Tibial artery (tissue), 4 donors: ENCODE measurements around the gene CXCL17.

ENCODE experiments used
- DNase-seq, 2 donors: peaks; one replicate each; pipeline ENCODE4 v3.0.0-alpha.2; 2019
- H3K27ac ChIP-seq, 2 donors: fragments of 200-600 bp; sonication (generic) in 1 of 2; 1 replicate in 1 of 2; 2 replicates in 1 of 2; pipeline ENCODE4 v1.5.1; 2018 to 2019; ENCODE audit warnings: mild to moderate bottlenecking in 1 of 2
- H3K27me3 ChIP-seq, 2 donors: fragments of 200-600 bp; sonication (generic) in 1 of 2; one replicate each; pipeline versions ENCODE4 v1.5.1 to v1.6.0; 2016 to 2019
- H3K36me3 ChIP-seq, 3 donors: fragments of 200-600 bp; sonication (generic) in 2 of 3; one replicate each; pipeline ENCODE4 v1.5.1; 2016 to 2019; ENCODE audit warnings: mild to moderate bottlenecking in 2 of 3
- H3K4me1 ChIP-seq, 4 donors: fragments of 200-600 bp; sonication (generic) in 2 of 4; 1 replicate in 3 of 4; 2 replicates in 1 of 4; pipeline ENCODE4 v1.5.1; 2016 to 2019
- H3K4me3 ChIP-seq, 2 donors: fragments of 200-600 bp; sonication (generic) in 1 of 2; 1 replicate in 1 of 2; 2 replicates in 1 of 2; pipeline ENCODE4 v1.5.1; 2018 to 2019; ENCODE audit warnings: mild to moderate bottlenecking in 2 of 2
- H3K9me3 ChIP-seq, 3 donors: fragments of 200-600 bp; sonication (generic) in 1 of 3; one replicate each; pipeline ENCODE4 v1.5.1; 2016 to 2019
- intact Hi-C: fragments of 100-400 bp; cut with DNase I; formaldehyde crosslinking; loops from one replicate; pipeline ENCODE4 v1.15.0; 2023; ENCODE audit warnings: low total_unique reads
- TF ChIP-seq, protein P1 (sequence below), 2 experiments: fragments of 200-600 bp in 1 of 2; fragments of 450-650 bp in 1 of 2; IDR thresholded peaks; one replicate each; pipeline ENCODE4 v1.5.1; 2017 to 2019; ENCODE audit warnings: antibody characterized with exemption in 2 of 2, mild to moderate bottlenecking in 1 of 2, moderate library complexity in 1 of 2

The CXCL17 gene

DNA sequence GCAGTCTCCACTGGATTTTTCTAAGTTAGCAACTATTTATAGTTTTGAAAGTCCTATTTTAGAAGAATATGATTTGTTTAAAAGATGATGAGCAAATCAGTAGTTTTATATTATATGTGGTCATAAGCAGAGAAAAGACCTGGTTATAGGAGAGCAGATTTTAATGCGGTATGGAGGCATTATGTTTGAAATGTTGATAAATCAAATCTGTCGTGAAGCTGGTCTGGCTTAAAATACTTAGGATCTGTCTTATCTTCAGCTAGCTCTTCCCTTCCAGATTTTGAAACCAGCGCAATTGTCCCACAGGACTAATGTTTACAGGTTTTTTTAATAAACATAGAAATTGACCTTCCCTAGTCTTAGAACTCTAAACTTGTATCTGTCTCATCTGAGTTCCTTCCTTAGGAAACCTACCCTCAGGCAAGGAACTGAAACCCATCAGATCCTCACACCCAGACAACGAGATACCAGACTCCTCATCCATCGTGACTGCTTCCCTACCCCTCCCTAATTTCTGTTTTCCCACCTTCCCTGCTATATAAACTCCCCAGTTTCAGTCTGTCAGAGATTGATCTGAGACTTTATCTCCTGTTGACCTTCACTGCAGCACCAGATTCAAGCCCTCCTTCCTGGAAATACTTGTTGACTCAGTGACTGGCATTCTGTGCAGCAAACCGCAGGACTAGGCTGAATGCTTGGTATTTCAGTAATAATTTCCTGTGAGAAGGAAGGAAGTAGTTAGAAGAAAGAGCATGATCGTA lies 37.8 kb upstream of the CXCL17 start:
- H3K27ac ChIP-seq, result no peak overlapping the region
- intact Hi-C loops, result no loop called here
- no peaks in the 10 kb centered on the region for H3K4me1 ChIP-seq
- H3K36me3 ChIP-seq, result no peaks in the 10 kb centered on the region
- no peak for DNase-seq
- H3K27me3 ChIP-seq, result no peaks in the 10 kb centered on the region
- no peaks in the 10 kb centered on the region for H3K9me3 ChIP-seq
- H3K4me3 ChIP-seq, result no peak overlapping the region
- TF ChIP-seq, protein P1, sequence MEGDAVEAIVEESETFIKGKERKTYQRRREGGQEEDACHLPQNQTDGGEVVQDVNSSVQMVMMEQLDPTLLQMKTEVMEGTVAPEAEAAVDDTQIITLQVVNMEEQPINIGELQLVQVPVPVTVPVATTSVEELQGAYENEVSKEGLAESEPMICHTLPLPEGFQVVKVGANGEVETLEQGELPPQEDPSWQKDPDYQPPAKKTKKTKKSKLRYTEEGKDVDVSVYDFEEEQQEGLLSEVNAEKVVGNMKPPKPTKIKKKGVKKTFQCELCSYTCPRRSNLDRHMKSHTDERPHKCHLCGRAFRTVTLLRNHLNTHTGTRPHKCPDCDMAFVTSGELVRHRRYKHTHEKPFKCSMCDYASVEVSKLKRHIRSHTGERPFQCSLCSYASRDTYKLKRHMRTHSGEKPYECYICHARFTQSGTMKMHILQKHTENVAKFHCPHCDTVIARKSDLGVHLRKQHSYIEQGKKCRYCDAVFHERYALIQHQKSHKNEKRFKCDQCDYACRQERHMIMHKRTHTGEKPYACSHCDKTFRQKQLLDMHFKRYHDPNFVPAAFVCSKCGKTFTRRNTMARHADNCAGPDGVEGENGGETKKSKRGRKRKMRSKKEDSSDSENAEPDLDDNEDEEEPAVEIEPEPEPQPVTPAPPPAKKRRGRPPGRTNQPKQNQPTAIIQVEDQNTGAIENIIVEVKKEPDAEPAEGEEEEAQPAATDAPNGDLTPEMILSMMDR (IDR thresholded peaks at IDR 0.05), result no peak

DNA sequence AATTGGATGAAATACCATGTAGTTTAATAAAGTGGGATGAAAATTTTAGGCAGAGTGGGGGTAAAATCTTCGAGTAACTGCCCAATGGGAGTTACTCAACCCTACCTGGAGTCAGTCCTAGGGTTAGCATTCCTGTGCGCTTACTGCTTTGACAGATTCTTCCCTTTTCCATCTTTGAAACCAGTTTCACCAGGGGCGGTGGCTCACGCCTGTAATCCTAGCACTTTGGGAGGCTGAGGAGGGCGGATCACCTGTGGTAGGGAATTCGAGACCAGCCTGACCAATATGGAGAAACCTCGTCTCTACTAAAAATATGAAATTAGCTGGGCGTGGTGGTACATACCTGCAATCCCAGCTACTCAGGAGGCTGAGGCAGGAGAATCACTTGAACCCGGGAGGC lies 37.0 kb upstream of the CXCL17 start:
- TF ChIP-seq, protein P1 (IDR thresholded peaks at IDR 0.05), result no peak
- intact Hi-C loops, result no loop called here
- H3K9me3 ChIP-seq, result no peaks in the 10 kb centered on the region
- H3K4me1 ChIP-seq, result no peaks in the 10 kb centered on the region
- no peaks in the 10 kb centered on the region for H3K36me3 ChIP-seq
- H3K4me3 ChIP-seq, result no peak overlapping the region
- H3K27me3 ChIP-seq, result no peaks in the 10 kb centered on the region
- H3K27ac ChIP-seq, result no peak overlapping the region
- DNase-seq, result no peak

DNA sequence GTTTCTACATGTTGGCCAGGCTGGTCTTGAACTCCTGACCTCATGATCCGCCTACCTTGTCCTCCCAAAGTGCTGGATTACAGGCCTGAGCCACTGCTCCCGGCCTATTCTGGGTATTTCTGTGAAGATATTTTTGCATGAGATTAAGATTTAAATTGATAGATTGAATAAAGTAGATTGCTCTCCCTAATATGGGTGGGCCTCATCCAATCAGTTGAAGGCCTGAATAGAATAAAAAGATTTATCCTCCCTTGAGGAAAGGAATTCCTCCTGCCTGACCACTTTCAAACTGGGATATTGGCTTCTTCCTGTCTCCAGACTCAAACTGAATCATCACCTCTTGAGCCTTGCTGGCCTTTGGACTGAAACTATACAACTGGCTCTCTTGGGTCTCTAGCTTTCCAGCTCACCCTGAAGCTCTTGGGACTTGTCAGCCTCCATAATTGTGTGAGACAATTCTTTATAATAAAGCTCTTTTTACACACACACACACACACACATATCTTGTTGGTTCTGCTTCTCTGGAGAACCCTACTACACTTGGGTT lies 36.1 kb upstream of the CXCL17 start:
- Histone ChIP-seq H3K36me3 (no peaks in the 10 kb centered on the region), H3K27ac (no peak overlapping the region)

DNA sequence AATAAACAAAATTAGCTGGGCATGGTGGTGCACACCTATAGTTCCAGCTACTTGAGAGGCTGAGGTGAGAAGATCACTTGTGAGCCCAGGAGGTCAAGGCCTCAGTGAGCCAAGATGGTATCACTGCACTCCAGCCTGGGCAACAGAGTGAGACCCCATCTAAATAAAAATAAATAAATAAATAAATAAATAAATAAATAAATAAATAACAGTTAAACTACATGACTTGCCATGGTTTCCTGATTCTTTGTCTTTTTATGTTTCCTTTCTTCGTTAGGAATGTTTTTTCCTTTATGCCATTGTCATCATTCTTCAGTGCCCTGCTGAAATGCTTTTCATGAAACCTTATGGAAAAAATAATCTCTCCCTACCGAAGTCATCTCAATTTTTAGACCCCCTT lies 35.2 kb upstream of the CXCL17 start:
- H3K36me3 ChIP-seq, result no peaks in the 10 kb centered on the region
- no peak overlapping the region for H3K27ac ChIP-seq
- no peaks in the 10 kb centered on the region for H3K4me1 ChIP-seq
- no peak for DNase-seq
- intact Hi-C loops, result no loop called here
- TF ChIP-seq, protein P1 (IDR thresholded peaks at IDR 0.05), result no peak
- H3K9me3 ChIP-seq, result no peaks in the 10 kb centered on the region
- peaks cover 0 to under 1% of the 10 kb centered on the region in 2 donors for H3K27me3 ChIP-seq
- H3K4me3 ChIP-seq, result no peak overlapping the region

More for the DNA sequence above, 36.1 kb upstream of the CXCL17 start:
- H3K27me3 ChIP-seq, result no peaks in the 10 kb centered on the region
- no peaks in the 10 kb centered on the region for H3K4me1 ChIP-seq
- no peak for DNase-seq
- no peak overlapping the region for H3K4me3 ChIP-seq
- intact Hi-C loops, result no loop called here
- TF ChIP-seq, protein P1 (IDR thresholded peaks at IDR 0.05), result no peak
- H3K9me3 ChIP-seq, result no peaks in the 10 kb centered on the region

DNA sequence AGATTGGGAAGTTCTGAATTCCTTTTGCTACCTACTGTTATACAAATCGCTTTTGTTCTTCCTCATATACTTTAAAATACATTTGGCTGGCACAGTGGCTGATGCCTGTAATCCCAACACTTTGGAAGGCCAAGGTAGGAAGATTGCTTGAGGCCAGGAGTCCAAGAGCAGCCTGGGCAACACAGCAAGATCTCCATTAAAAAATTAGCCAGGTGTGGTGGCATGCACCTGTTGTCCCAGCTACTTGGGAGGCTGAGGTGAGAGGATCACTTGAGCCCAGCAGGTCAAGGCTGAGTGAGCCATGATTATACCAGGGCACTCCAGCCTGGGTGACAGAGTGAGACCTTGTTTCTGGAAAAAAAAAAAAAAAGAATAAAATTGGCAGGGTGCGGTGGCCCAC lies 34.4 kb upstream of the CXCL17 start:
- intact Hi-C loops, result no loop called here
- no peak overlapping the region for H3K4me3 ChIP-seq
- DNase-seq, result no peak
- H3K36me3 ChIP-seq, result no peaks in the 10 kb centered on the region
- H3K4me1 ChIP-seq, result no peaks in the 10 kb centered on the region
- TF ChIP-seq, protein P1 (IDR thresholded peaks at IDR 0.05), result no peak
- peaks cover 0 to 5% of the 10 kb centered on the region in 2 donors for H3K27me3 ChIP-seq
- no peaks in the 10 kb centered on the region for H3K9me3 ChIP-seq
- H3K27ac ChIP-seq, result no peak overlapping the region
